Hematopoietic multipotent progenitor cell treated with erythropoietin and hydrocortisone succinate and interleukin-3 and kit ligand, for 4 days (in vitro differentiated cells): ENCODE data around the gene KIF26B.

Experiments used
- DNase-seq: peaks from one replicate; pipeline ENCODE4 v3.0.0-alpha.2; 2015

The KIF26B gene

GRCh38 chr1:245530937-245531336, 376.2 kb downstream of the KIF26B start:
- DNase-seq, result no peak

DNA sequence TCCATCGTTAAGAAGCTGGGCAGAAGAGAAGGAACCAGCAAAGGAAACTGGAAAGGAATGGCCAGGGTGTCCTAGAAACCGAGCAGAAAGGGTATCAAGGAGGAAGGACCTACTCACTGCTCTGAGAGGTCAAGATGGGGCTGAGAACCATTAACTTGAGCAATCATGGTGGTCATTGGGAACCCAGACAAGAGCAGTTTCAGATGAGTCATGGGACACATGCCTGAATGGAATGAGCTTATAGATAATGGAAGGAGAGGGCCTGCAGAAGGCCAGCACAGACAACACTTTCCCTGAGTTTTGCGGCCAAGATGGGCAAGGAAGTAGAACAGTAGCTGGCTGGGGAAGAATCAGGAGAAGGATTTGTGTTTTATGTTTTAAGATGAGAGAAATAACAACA, 383.2 kb downstream of the KIF26B start:
- no peak for DNase-seq

DNA sequence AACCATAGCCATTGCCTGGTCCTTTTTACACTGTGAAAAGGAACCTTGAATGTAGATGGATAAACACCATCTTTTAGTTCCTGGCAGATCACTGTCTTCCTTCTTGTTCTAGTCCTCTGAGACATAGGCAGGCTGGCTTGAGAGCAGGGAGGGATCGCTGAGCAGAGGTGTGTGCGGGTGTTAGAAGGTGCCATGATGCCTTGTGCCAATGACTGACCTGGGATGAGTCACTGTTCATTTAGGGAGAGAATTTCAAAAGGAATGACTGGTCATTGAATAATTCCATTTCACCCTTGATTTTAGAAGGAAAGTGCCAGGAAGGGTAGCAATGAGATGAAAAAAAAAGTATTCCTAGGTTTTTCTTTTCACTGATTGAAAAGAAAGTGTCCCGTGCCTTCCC, 383.9 kb downstream of the KIF26B start:
- no peak for DNase-seq

DNA sequence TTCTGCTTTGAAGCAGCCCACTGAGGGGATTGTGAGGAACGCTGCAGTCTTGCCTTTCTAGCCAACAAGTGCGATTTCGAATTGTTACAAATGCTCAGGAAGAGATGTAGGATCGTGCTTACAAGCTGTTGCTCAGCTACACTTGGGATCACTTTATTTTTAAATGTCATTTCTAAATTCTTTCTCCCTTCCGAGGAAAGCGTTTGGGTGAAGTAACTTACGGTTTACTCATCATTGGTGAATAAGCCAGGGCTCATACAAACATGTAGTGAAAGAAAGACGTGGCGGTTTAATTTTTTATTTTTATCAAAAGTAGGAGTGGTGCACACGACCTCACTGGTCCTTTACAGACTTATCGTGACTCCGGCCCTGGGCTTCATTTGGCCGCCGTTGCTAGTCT, 386.6 kb downstream of the KIF26B start:
- no peak for DNase-seq

DNA sequence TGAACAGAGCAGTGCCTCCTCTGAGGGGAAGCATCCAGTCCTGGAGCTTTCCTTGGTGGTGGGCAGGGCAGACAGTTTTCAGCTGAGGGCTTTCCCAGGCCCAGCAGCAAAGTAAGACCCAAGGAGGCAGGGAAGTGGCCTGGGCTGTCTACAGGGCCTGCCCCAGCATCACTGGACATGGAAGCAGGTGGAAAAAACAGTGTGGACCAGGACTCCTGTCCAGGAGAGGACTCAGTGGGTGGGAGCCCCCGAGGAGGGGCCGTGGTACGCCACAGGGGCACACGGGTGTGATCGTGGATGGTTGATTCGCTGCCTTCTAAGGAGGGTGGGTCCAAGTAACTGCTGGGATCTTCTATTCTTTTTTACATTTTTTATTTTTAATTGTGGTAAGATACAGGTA, 387.6 kb downstream of the KIF26B start:
- no peak for DNase-seq

GRCh38 chr1:245544236-245544635, 389.5 kb downstream of the KIF26B start:
- no peak for DNase-seq

GRCh38 chr1:245546875-245547274, 392.1 kb downstream of the KIF26B start:
- DNase-seq, result peak; percentile 47

GRCh38 chr1:245549996-245550719, 395.4 kb downstream of the KIF26B start:
- no peak for DNase-seq

- DNase-seq, result no peak
These were observed 395.9 kb downstream of the KIF26B start for GRCh38 chr1:245550720-245551043.

DNA sequence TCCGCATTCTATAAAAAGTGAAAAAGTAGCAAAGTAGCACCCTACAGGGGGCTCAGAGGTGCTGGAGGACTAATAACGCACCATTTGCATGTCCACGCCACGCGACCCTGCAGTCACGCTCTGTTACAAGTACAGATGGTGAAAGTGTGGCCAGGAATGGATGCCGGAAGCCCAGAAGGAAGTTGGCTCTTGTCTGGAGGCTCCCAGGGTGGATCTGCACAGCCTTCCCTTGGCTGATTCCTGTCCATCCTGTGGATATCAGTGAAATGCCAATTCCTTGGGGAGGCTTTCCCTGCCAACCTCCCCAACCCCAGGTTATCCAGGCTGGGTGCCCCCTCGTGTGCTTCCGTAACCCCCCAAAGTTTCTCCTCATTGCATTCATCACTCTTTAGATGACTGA, 396.8 kb downstream of the KIF26B start:
- DNase-seq, result no peak

- DNase-seq, result no peak
These were observed 397.5 kb downstream of the KIF26B start for GRCh38 chr1:245552331-245552730.

DNA sequence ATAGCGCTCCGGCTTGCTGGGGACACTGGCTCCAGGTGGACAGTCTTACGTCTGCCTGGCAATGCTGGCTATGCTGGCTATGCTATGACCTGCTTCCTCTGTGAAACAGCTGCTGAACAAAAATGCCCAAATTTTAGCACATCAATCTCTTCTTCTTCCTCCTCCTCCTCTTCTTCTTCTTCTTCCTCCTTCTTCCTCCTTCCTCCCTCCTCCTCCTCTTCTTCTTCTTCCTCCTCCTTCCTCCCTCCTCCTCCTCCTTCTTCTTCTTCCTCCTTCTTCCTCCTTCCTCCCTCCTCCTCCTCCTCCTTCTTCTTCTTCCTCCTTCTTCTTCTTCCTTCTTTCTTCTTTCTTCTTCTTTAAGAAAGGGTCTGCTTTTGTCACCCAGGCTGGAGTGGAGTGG, 401.3 kb downstream of the KIF26B start:
- no peak for DNase-seq

DNA sequence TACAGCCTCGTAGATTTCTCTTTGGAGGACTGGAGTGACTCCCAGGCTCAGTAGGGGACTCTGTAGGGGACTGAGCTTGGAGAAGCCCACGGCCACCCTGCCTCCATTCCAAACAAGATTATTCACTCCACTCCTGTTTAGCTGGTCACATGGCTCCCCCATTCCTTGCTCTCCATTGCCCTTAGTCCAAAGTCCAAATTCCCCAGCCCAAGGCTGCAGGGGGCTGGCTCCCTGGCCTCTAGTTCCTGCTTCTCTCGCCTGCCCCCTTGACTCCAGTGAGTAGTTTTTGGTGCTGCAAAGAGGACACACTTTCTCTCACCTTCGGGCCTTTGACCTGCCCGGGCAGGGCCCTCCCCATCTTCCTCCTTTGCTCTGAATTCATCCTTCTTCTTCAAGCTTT, 403.3 kb downstream of the KIF26B start:
- DNase-seq, result no peak

- no peak for DNase-seq
These were observed 405.6 kb downstream of the KIF26B start for GRCh38 chr1:245560316-245560859.

- no peak for DNase-seq
These were observed 407.0 kb downstream of the KIF26B start for GRCh38 chr1:245561665-245562234.

DNA sequence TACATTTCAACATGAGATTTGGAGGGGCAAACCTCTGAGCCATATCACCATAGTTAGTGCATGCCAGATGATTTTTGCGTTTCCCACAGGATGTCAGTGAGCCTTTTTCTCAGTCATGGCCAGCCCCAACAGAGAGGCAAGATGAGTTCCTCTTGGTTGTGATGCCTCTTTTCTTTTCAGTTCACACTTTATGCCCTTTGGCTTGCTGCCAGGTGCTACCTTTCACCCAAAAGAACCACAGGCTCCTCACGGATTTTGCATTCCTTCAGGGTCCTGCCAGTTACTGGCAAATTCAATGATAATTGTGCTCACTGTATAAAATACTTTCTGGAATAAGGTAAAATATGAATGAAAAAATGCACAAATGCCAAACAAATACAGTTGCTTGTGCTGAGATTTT, 411.3 kb downstream of the KIF26B start:
- no peak for DNase-seq

- no peak for DNase-seq
These were observed 412.2 kb downstream of the KIF26B start for GRCh38 chr1:245566952-245567351.

- no peak for DNase-seq
These were observed 417.1 kb downstream of the KIF26B start for GRCh38 chr1:245571815-245572294.

DNA sequence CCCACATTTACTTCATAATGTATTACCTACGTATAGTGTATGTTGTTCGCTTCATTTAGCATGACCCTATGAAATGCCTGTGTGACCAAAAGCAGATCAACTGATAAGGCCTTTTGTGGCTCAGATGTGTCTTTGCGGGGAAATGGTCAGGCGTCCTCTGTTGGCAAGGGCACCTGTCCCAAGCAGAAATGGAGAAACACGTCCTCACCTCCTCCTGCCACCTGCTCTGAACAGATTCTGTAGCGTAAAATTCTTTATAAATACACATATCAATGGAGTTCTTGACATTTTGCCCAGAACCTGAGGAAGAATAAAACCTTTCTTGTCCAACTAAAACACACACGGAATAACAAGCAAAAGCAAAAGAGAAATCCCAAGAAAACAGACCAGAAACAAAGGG, 417.9 kb downstream of the KIF26B start:
- no peak for DNase-seq

DNA sequence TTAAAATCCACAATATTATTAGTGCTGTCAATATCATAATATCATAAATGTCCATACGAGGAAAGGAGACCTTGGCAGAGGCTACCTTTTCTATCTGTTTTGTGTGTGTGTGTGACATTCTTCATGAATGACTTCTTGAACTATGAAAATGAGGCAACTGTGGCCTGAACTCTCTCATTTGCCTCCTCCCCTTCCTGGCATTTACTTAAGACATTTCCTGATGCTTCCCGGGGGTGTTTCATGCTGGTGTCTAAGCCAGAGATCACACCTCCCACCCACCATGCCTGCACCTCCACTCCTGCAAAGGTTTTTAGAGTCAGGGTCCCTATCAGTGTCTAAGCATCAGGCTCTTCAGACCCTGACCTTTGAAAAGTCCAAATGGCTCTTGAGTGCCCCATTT, 420.9 kb downstream of the KIF26B start:
- DNase-seq, result no peak

- DNase-seq, result no peak
These were observed 421.5 kb downstream of the KIF26B start for GRCh38 chr1:245576323-245576722.

GRCh38 chr1:245577191-245578157, 422.7 kb downstream of the KIF26B start:
- no peak for DNase-seq

DNA sequence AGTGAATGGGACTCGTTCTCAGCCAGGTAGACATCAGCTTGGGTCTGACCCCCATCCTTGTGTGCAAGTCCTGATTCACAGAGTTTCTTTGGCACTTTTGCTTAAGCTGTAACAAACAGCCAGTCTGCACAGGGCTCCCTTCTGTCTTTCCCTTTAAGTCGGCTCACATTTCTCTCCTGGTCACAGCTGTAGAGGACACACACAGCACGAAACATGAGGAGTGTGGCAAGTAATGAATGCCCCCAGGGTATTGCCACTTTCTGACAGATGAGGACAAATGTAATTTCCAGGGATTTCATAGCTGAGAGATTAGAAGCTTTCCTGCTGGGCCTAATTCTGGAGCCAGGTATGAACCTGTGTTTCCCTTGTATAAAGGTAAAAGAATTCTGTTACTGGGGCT, 423.5 kb downstream of the KIF26B start:
- DNase-seq, result no peak

GRCh38 chr1:245578771-245579170, 424.0 kb downstream of the KIF26B start:
- DNase-seq, result no peak
